Neutrophil (primary cell): ENCODE measurements around the gene DNAJB13.

Source experiments
- H3K27ac ChIP-seq: fragments of 200-600 bp; sonication (generic); 2 replicates; pipeline ENCODE4 v1.5.1; 2016; ENCODE audit warnings: mild to moderate bottlenecking, moderate library complexity
- H3K27me3 ChIP-seq: fragments of 200-600 bp; sonication (generic); 2 replicates; pipeline ENCODE4 v1.6.0; 2016; ENCODE audit warnings: mild to moderate bottlenecking
- H3K36me3 ChIP-seq: fragments of 200-600 bp; sonication (generic); 2 replicates; pipeline ENCODE4 v1.5.1; 2017
- H3K4me1 ChIP-seq, 2 experiments: fragments of 200-600 bp in 1 of 2; sonication (generic) in 1 of 2; 1 replicate in 1 of 2; 2 replicates in 1 of 2; pipeline versions ENCODE4 v1.5.1 to v1.6.1; 2013 to 2016; ENCODE audit warnings: low read depth in 1 of 2, low read length in 1 of 2, mild to moderate bottlenecking in 1 of 2, moderate library complexity in 1 of 2; ENCODE audit not compliant: control insufficient read depth in 1 of 2, insufficient read depth in 1 of 2
- H3K4me3 ChIP-seq, 2 experiments: fragments of 200-600 bp in 1 of 2; sonication (generic) in 1 of 2; 1 replicate in 1 of 2; 2 replicates in 1 of 2; pipeline ENCODE4 v1.5.1; 2013 to 2016; ENCODE audit warnings: low read depth in 1 of 2, low read length in 1 of 2, mild to moderate bottlenecking in 1 of 2, moderate library complexity in 1 of 2
- H3K9me3 ChIP-seq: fragments of 200-600 bp; sonication (generic); 2 replicates; pipeline ENCODE4 v1.5.1; 2016
- CTCF ChIP-seq: fragments of 200-600 bp; sonication (generic); IDR thresholded peaks from 2 replicates; pipeline ENCODE4 v1.5.1; 2016; ENCODE audit warnings: antibody characterized with exemption

Gene DNAJB13

GRCh38 chr11:74017631-74018030, 66.8 kb downstream of the DNAJB13 start:
- H3K27me3 ChIP-seq, result no peaks in the 10 kb centered on the region
- H3K36me3 ChIP-seq, result peaks cover 44% of the 10 kb centered on the region
- TF ChIP-seq CTCF, result no peak
- no peaks in the 10 kb centered on the region for H3K9me3 ChIP-seq
- H3K27ac ChIP-seq, result no peak overlapping the region
- no peaks in the 10 kb centered on the region for H3K4me1 ChIP-seq
- H3K4me3 ChIP-seq, result no peak overlapping the region

- Histone ChIP-seq H3K36me3 (peaks cover 36% of the 10 kb centered on the region), H3K9me3 (no peaks in the 10 kb centered on the region), H3K4me3 (no peak overlapping the region), H3K4me1 (no peaks in the 10 kb centered on the region), H3K27me3 (no peaks in the 10 kb centered on the region), H3K27ac (no peak overlapping the region)
- no peak for TF ChIP-seq CTCF
Measured at GRCh38 chr11:74018331-74019005, 67.6 kb downstream of the DNAJB13 start.

GRCh38 chr11:74019104-74019738, 68.4 kb downstream of the DNAJB13 start:
- no peak overlapping the region for H3K4me3 ChIP-seq
- no peaks in the 10 kb centered on the region for H3K9me3 ChIP-seq
- no peak for TF ChIP-seq CTCF
- peaks cover 34% of the 10 kb centered on the region for H3K36me3 ChIP-seq
- H3K27ac ChIP-seq, result no peak overlapping the region
- H3K27me3 ChIP-seq, result no peaks in the 10 kb centered on the region
- H3K4me1 ChIP-seq, result no peaks in the 10 kb centered on the region

GRCh38 chr11:74019860-74020259, 69.0 kb downstream of the DNAJB13 start:
- Histone ChIP-seq H3K27ac (no peak overlapping the region), H3K9me3 (no peaks in the 10 kb centered on the region), H3K4me1 (no peaks in the 10 kb centered on the region), H3K4me3 (no peak overlapping the region), H3K27me3 (no peaks in the 10 kb centered on the region), H3K36me3 (peaks cover 27% of the 10 kb centered on the region)
- no peak for TF ChIP-seq CTCF
